WTC11 (cell line): Measurements from ENCODE around the gene TBC1D4.

Source experiments
- ATF1 ChIP-seq: sonication (generic); formaldehyde crosslinking; IDR thresholded peaks from 2 replicates; pipeline ENCODE4 v1.8.1; 2023; ENCODE audit warnings: mild to moderate bottlenecking, moderate library complexity, missing genetic modification reagents
- CTCF ChIP-seq: fragments of 200-600 bp; IDR thresholded peaks from 2 replicates; pipeline ENCODE4 v1.8.0; 2022; ENCODE audit warnings: antibody characterized with exemption
- NFE2L1 ChIP-seq: sonication (generic); formaldehyde crosslinking; IDR thresholded peaks from 2 replicates; pipeline ENCODE4 v1.8.1; 2023; ENCODE audit warnings: missing genetic modification reagents

- TF ChIP-seq CTCF (no peak), NFE2L1 (CRISPR knock-in tag) (no peak), ATF1 (CRISPR knock-in tag) (no peak)
Observed at GRCh38 chr13:75375329-75375728, 106.6 kb downstream of the TBC1D4 start.
